Liver (tissue), 9 donors: ENCODE measurements around the gene CDC25A. TPM values are rescaled to one million over a fixed set of nuclear protein-coding genes. Genes with fewer than 3 reads are reported as not detected.

Source experiments
- DNase-seq: peaks from one replicate; pipeline ENCODE4 v3.0.0-alpha.2; 2017; ENCODE audit warnings: low spot score
- H3K27ac ChIP-seq, 2 donors: one replicate each; pipeline ENCODE4 v1.7.0; 2013; ENCODE audit warnings: inconsistent platforms in 2 of 2, low read length in 2 of 2, control low read depth in 1 of 2, low read depth in 1 of 2, mild to moderate bottlenecking in 1 of 2
- H3K27me3 ChIP-seq, 4 donors: one replicate each; pipeline versions ENCODE4 v1.6.1 to v1.7.0; 2013; ENCODE audit warnings: low read length in 3 of 4, inconsistent platforms in 1 of 4, mild to moderate bottlenecking in 1 of 4, moderate library complexity in 1 of 4; ENCODE audit not compliant: control insufficient read depth in 4 of 4, insufficient read depth in 4 of 4
- H3K36me3 ChIP-seq, 4 donors: one replicate each; pipeline versions ENCODE4 v1.6.1 to v1.7.0; 2013; ENCODE audit warnings: low read length in 3 of 4, mild to moderate bottlenecking in 3 of 4, low read depth in 1 of 4, moderate library complexity in 1 of 4; ENCODE audit not compliant: control insufficient read depth in 4 of 4, insufficient read depth in 3 of 4
- H3K4me1 ChIP-seq, 4 donors: one replicate each; pipeline versions ENCODE4 v1.6.1 to v1.7.0; 2013; ENCODE audit warnings: low read length in 3 of 4, mild to moderate bottlenecking in 3 of 4, moderate library complexity in 1 of 4; ENCODE audit not compliant: control insufficient read depth in 4 of 4, insufficient read depth in 4 of 4
- H3K4me3 ChIP-seq, 3 donors: one replicate each; pipeline versions ENCODE4 v1.6.1 to v1.7.0; 2013; ENCODE audit warnings: low read length in 3 of 3, control low read depth in 1 of 3, low read depth in 1 of 3, mild to moderate bottlenecking in 1 of 3
- H3K9ac ChIP-seq, 2 donors: one replicate each; pipeline ENCODE4 v1.7.0; 2013; ENCODE audit warnings: low read length in 2 of 2, mild to moderate bottlenecking in 2 of 2, moderate library complexity in 2 of 2, control low read depth in 1 of 2, low read depth in 1 of 2
- H3K9me3 ChIP-seq, 4 donors: one replicate each; pipeline versions ENCODE4 v1.6.1 to v1.7.0; 2013; ENCODE audit warnings: low read length in 3 of 4; ENCODE audit not compliant: control insufficient read depth in 4 of 4
- EGR1 ChIP-seq, 2 donors: IDR thresholded peaks; 2 replicates each; pipeline ENCODE4 v1.6.1; 2016 to 2018; ENCODE audit warnings: antibody characterized with exemption in 2 of 2, low read depth in 2 of 2
- FOXA1 ChIP-seq: IDR thresholded peaks from 2 replicates; pipeline ENCODE4 v1.6.1; 2016; ENCODE audit warnings: antibody characterized with exemption
- FOXA2 ChIP-seq: IDR thresholded peaks from 2 replicates; pipeline ENCODE4 v1.6.1; 2016; ENCODE audit warnings: antibody characterized with exemption
- GABPA ChIP-seq, 2 donors: IDR thresholded peaks in 1 of 2; conservative IDR thresholded peaks in 1 of 2; 2 replicates each; pipeline ENCODE4 v1.6.1; 2016; ENCODE audit warnings: antibody characterized with exemption in 2 of 2, mild to moderate bottlenecking in 1 of 2, moderate library complexity in 1 of 2
- HNF4A ChIP-seq, 2 donors: conservative IDR thresholded peaks; 2 replicates each; pipeline ENCODE4 v1.6.1; 2016; ENCODE audit warnings: antibody characterized with exemption in 2 of 2, mild to moderate bottlenecking in 2 of 2
- HNF4G ChIP-seq: IDR thresholded peaks from 2 replicates; pipeline ENCODE4 v1.6.1; 2016; ENCODE audit warnings: antibody characterized with exemption
- JUND ChIP-seq, 2 donors: IDR thresholded peaks; 2 replicates each; pipeline ENCODE4 v1.6.1; 2016; ENCODE audit warnings: antibody characterized with exemption in 2 of 2
- NR2F2 ChIP-seq: IDR thresholded peaks from 2 replicates; pipeline ENCODE4 v1.6.1; 2016; ENCODE audit warnings: antibody characterized with exemption
- RAD21 ChIP-seq, 2 donors: IDR thresholded peaks; 2 replicates each; pipeline ENCODE4 v1.6.1; 2016; ENCODE audit warnings: antibody characterized with exemption in 2 of 2, mild to moderate bottlenecking in 2 of 2
- RXRA ChIP-seq, 2 donors: IDR thresholded peaks; 2 replicates each; pipeline ENCODE4 v1.6.1; 2017 to 2018; ENCODE audit warnings: antibody characterized with exemption in 2 of 2, mild to moderate bottlenecking in 1 of 2
- SP1 ChIP-seq: IDR thresholded peaks from 2 replicates; pipeline ENCODE4 v1.6.1; 2018; ENCODE audit warnings: antibody characterized with exemption, mild to moderate bottlenecking
- TAF1 ChIP-seq: conservative IDR thresholded peaks from 2 replicates; pipeline ENCODE4 v1.6.1; 2016; ENCODE audit warnings: antibody characterized with exemption, mild to moderate bottlenecking
- YY1 ChIP-seq: IDR thresholded peaks from 2 replicates; pipeline ENCODE4 v1.6.1; 2016; ENCODE audit warnings: antibody characterized with exemption, mild to moderate bottlenecking
- WGBS: extraction: QIAGEN DNeasy Blood & Tissue Kit; methylation state at CpG from one replicate; pipeline ENCODE4 v1.1.7; 2013; 5-methylcytosine and 5-hydroxymethylcytosine counted together
- polyA plus RNA-seq, 2 donors: library from polyadenylated mRNA; stranded (reverse) in 1 of 2; unstranded in 1 of 2; fragments of 200-250 nt in 1 of 2; fragments of >200 nt in 1 of 2; fragmentation: Nextera tagmentation in 1 of 2; extraction: Ambion mirVana in 1 of 2; gene quantifications; one replicate each; pipeline versions ENCODE4 v1.2.1 to v1.2.3, GENCODE V29; 2013 to 2015
- total RNA-seq, 2 donors: library from RNA; depleted of rRNA; stranded (reverse); fragments of >200 nt; gene quantifications; one replicate each; pipeline ENCODE4 v1.2.3, GENCODE V29; 2014
- TF ChIP-seq, protein P1 (sequence below): IDR thresholded peaks from 2 replicates; pipeline ENCODE4 v1.6.1; 2016; ENCODE audit warnings: antibody characterized with exemption
- TF ChIP-seq, protein P2 (sequence below): fragments of 150-350 bp; IDR thresholded peaks from 2 replicates; pipeline ENCODE4 v1.5.1; 2017; ENCODE audit warnings: improper control_type of control experiment, low read depth, low read length; ENCODE audit not compliant: missing input control
- TF ChIP-seq, protein P3 (sequence below): IDR thresholded peaks from 2 replicates; pipeline ENCODE4 v1.6.1; 2016; ENCODE audit warnings: antibody characterized with exemption
- TF ChIP-seq, protein P4 (sequence below): IDR thresholded peaks from 2 replicates; pipeline ENCODE4 v1.6.1; 2016; ENCODE audit warnings: antibody characterized with exemption
- TF ChIP-seq, protein P5 (sequence below): IDR thresholded peaks from 2 replicates; pipeline ENCODE4 v1.6.1; 2016; ENCODE audit warnings: antibody characterized with exemption, mild to moderate bottlenecking
- donor health status: healthy.
- donor health status: healthy.
- donor health status: healthy.
- donor health status: healthy.
- donor health status: healthy.

The CDC25A gene
- total and polyA plus RNA-seq, 4 donors = 0.18 to 29.6 (median 0.60) TPM

DNA sequence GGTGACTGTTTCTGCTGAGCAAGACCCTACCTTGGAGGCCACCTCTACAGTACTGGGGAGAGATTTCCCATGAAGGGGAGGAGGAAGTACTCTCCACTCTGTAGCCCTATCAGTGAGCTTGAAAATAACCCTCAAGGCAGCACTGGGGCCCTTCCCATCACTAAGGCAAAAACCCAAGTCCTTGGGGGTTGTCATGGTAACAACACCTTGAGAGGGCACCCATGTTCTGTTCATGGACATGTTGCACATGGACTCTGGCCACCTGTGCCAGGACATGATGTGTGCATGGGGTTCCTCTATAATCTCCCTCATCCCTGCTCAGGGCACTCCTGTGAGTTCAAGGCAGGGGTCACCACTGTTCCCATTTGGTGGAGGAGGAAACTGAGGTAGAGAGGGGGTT lies 10.9 kb upstream of the CDC25A start:
- H3K27me3 ChIP-seq = peaks cover 0 to 3% (median 0%) of the 10 kb centered on the region in 4 donors
- H3K36me3 ChIP-seq = no peaks in the 10 kb centered on the region
- TF ChIP-seq NR2F2 = no peak
- TF ChIP-seq HNF4A (conservative IDR thresholded peaks at IDR 0.05) = no peak
- TF ChIP-seq RXRA (IDR thresholded peaks at IDR 0.05) = no peak
- no peak for TF ChIP-seq JUND (IDR thresholded peaks at IDR 0.05)
- TF ChIP-seq GABPA (IDR thresholded peaks at IDR 0.05 in 1 of 2, conservative IDR thresholded peaks at IDR 0.05 in 1 of 2) = no peak
- TF ChIP-seq, protein P1, sequence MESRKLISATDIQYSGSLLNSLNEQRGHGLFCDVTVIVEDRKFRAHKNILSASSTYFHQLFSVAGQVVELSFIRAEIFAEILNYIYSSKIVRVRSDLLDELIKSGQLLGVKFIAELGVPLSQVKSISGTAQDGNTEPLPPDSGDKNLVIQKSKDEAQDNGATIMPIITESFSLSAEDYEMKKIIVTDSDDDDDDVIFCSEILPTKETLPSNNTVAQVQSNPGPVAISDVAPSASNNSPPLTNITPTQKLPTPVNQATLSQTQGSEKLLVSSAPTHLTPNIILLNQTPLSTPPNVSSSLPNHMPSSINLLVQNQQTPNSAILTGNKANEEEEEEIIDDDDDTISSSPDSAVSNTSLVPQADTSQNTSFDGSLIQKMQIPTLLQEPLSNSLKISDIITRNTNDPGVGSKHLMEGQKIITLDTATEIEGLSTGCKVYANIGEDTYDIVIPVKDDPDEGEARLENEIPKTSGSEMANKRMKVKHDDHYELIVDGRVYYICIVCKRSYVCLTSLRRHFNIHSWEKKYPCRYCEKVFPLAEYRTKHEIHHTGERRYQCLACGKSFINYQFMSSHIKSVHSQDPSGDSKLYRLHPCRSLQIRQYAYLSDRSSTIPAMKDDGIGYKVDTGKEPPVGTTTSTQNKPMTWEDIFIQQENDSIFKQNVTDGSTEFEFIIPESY = no peak
- TF ChIP-seq RAD21 (IDR thresholded peaks at IDR 0.05) = no peak
- no peak for TF ChIP-seq EGR1 (IDR thresholded peaks at IDR 0.05; ENCODE audit: low read depth in 2 of 2)
- TF ChIP-seq, protein P2, sequence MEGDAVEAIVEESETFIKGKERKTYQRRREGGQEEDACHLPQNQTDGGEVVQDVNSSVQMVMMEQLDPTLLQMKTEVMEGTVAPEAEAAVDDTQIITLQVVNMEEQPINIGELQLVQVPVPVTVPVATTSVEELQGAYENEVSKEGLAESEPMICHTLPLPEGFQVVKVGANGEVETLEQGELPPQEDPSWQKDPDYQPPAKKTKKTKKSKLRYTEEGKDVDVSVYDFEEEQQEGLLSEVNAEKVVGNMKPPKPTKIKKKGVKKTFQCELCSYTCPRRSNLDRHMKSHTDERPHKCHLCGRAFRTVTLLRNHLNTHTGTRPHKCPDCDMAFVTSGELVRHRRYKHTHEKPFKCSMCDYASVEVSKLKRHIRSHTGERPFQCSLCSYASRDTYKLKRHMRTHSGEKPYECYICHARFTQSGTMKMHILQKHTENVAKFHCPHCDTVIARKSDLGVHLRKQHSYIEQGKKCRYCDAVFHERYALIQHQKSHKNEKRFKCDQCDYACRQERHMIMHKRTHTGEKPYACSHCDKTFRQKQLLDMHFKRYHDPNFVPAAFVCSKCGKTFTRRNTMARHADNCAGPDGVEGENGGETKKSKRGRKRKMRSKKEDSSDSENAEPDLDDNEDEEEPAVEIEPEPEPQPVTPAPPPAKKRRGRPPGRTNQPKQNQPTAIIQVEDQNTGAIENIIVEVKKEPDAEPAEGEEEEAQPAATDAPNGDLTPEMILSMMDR = no peak
- no peak for TF ChIP-seq HNF4G
- no peak for TF ChIP-seq SP1
- TF ChIP-seq FOXA2 = no peak
- TF ChIP-seq YY1 = no peak
- TF ChIP-seq, protein P3, sequence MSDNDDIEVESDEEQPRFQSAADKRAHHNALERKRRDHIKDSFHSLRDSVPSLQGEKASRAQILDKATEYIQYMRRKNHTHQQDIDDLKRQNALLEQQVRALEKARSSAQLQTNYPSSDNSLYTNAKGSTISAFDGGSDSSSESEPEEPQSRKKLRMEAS = no peak
- TF ChIP-seq TAF1 = no peak
- no peak for TF ChIP-seq FOXA1
- TF ChIP-seq, protein P4, sequence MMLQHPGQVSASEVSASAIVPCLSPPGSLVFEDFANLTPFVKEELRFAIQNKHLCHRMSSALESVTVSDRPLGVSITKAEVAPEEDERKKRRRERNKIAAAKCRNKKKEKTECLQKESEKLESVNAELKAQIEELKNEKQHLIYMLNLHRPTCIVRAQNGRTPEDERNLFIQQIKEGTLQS = no peak
- TF ChIP-seq, protein P5, sequence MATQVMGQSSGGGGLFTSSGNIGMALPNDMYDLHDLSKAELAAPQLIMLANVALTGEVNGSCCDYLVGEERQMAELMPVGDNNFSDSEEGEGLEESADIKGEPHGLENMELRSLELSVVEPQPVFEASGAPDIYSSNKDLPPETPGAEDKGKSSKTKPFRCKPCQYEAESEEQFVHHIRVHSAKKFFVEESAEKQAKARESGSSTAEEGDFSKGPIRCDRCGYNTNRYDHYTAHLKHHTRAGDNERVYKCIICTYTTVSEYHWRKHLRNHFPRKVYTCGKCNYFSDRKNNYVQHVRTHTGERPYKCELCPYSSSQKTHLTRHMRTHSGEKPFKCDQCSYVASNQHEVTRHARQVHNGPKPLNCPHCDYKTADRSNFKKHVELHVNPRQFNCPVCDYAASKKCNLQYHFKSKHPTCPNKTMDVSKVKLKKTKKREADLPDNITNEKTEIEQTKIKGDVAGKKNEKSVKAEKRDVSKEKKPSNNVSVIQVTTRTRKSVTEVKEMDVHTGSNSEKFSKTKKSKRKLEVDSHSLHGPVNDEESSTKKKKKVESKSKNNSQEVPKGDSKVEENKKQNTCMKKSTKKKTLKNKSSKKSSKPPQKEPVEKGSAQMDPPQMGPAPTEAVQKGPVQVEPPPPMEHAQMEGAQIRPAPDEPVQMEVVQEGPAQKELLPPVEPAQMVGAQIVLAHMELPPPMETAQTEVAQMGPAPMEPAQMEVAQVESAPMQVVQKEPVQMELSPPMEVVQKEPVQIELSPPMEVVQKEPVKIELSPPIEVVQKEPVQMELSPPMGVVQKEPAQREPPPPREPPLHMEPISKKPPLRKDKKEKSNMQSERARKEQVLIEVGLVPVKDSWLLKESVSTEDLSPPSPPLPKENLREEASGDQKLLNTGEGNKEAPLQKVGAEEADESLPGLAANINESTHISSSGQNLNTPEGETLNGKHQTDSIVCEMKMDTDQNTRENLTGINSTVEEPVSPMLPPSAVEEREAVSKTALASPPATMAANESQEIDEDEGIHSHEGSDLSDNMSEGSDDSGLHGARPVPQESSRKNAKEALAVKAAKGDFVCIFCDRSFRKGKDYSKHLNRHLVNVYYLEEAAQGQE = no peak
- H3K9me3 ChIP-seq = no peaks in the 10 kb centered on the region
- H3K4me1 ChIP-seq = peaks cover 0 to 4% (median 0%) of the 10 kb centered on the region in 4 donors
- H3K27ac ChIP-seq = no peak overlapping the region
- H3K4me3 ChIP-seq = no peak overlapping the region
- no peak for DNase-seq
- no peak overlapping the region for H3K9ac ChIP-seq

DNA sequence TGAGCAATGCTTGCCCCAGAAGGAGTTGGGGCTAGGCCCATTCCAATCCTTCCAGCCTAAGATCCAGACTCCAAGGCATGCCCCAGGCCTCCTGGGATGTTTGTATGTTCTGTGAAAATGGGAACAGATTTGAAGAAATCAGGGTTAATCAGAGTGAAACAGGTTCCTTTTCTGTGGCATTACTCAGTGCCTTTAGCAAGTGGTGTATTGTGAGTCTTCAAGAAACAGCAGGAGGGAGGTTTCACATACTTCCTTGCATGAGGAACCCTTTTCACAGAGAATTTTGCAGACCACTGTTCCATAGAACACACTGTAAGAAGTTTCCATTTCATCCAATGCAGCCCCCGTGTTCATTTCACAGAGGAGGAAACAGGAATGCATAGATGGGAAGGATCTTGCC lies 8.4 kb upstream of the CDC25A start:
- 83% methylated on average over 1 of the region's 1 CpG for WGBS

More for the DNA sequence above, 8.4 kb upstream of the CDC25A start:
- no peaks in the 10 kb centered on the region for H3K9me3 ChIP-seq
- no peak for DNase-seq
- H3K9ac ChIP-seq = no peak overlapping the region
- H3K27me3 ChIP-seq = peaks cover 0 to 3% (median 0%) of the 10 kb centered on the region in 4 donors
- H3K4me1 ChIP-seq = peaks cover 0 to 4% (median 0%) of the 10 kb centered on the region in 4 donors
- no peak overlapping the region for H3K4me3 ChIP-seq
- H3K36me3 ChIP-seq = no peaks in the 10 kb centered on the region
- H3K27ac ChIP-seq = no peak overlapping the region
- TF ChIP-seq YY1 = no peak
- TF ChIP-seq TAF1 = no peak
- TF ChIP-seq, protein P3 = no peak
- TF ChIP-seq RXRA (IDR thresholded peaks at IDR 0.05) = no peak
- TF ChIP-seq, protein P4 = no peak
- TF ChIP-seq FOXA2 = no peak
- TF ChIP-seq, protein P1 = no peak
